WTC11 (cell line): Measurements from ENCODE around the gene DHX29.
A peak's percentile ranks its signal among the peaks of the same experiment; 100 is the strongest.

Source experiments
- CBFB ChIP-seq: sonication (generic); formaldehyde crosslinking; IDR thresholded peaks from 2 replicates; pipeline ENCODE4 v1.8.1; 2022; ENCODE audit warnings: mild to moderate bottlenecking, low read depth, missing genetic modification reagents
- CTCF ChIP-seq: fragments of 200-600 bp; IDR thresholded peaks from 2 replicates; pipeline ENCODE4 v1.8.0; 2022; ENCODE audit warnings: antibody characterized with exemption
- E2F1 ChIP-seq: sonication (generic); formaldehyde crosslinking; IDR thresholded peaks from 2 replicates; pipeline ENCODE4 v1.8.0; 2022; ENCODE audit warnings: mild to moderate bottlenecking, missing genetic modification reagents
- GABPB1 ChIP-seq: sonication (generic); formaldehyde crosslinking; IDR thresholded peaks from 2 replicates; pipeline ENCODE4 v1.8.1; 2023; ENCODE audit warnings: mild to moderate bottlenecking, missing genetic modification reagents
- IRF2 ChIP-seq: sonication (generic); formaldehyde crosslinking; IDR thresholded peaks from 2 replicates; pipeline ENCODE4 v1.8.0; 2022; ENCODE audit warnings: low read depth, missing genetic modification reagents, borderline replicate concordance
- MAX ChIP-seq: sonication (generic); formaldehyde crosslinking; IDR thresholded peaks from 2 replicates; pipeline ENCODE4 v1.8.0; 2022; ENCODE audit warnings: mild to moderate bottlenecking, missing genetic modification reagents
- NR2C2 ChIP-seq: sonication (generic); formaldehyde crosslinking; IDR thresholded peaks from 2 replicates; pipeline ENCODE4 v1.8.0; 2022; ENCODE audit warnings: mild to moderate bottlenecking, missing genetic modification reagents
- NR3C1 ChIP-seq: sonication (generic); formaldehyde crosslinking; conservative IDR thresholded peaks from 2 replicates; pipeline ENCODE4 v1.8.1; 2023; ENCODE audit warnings: low read depth, mild to moderate bottlenecking, missing genetic modification reagents
- ZNF416 ChIP-seq: fragments of 250-450 bp; sonication (Bioruptor Pico); IDR thresholded peaks from 2 replicates; pipeline ENCODE4 v1.9.0; 2021; ENCODE audit warnings: mild to moderate bottlenecking, inconsistent platforms

GRCh38 chr5:55307383-55308253 is at the start of gene DHX29, which contains the start of gene MTREX:
- no peak for TF ChIP-seq CTCF
- peak; percentile 37 for TF ChIP-seq GABPB1 (CRISPR knock-in tag)
- TF ChIP-seq NR3C1 (CRISPR knock-in tag) = no peak
- peak; percentile 88 for TF ChIP-seq MAX
- TF ChIP-seq IRF2 = no peak
- TF ChIP-seq NR2C2 (CRISPR knock-in tag) = no peak
- no peak for TF ChIP-seq E2F1 (CRISPR knock-in tag)
- TF ChIP-seq CBFB (CRISPR knock-in tag) = no peak
- no peak for TF ChIP-seq ZNF416
